ENCODE data around the gene KRT12. TPM values are rescaled to one million over a fixed set of nuclear protein-coding genes. Genes with fewer than 3 reads are reported as not detected.
"Not testable (repeated sequence)": the region's sequence is repeated elsewhere in the genome, so short reads cannot be mapped to it uniquely, and the experiment has no call there.

Gene KRT12
- total RNA-seq, 2 experiments from 2014 or later: not detected

DNA sequence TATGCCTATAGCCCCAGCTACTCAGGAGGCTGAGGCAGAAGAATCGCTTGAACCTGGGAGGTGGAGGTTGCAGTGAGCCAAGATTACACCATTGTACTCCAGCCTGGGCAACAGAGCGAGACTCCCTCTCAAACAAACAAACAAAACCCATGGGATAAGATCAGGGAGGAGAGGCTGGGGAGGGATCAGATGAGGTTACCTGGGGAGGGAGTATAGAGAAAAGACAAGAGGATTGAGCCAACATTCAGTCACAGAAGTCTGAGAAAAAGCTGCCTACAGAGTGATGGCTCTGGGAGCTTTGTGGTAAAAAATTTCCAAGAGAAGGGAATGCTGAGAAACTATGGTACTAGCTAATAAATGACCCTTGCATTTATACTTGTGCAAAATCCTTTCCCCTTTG, 8.4 kb downstream of the KRT12 start:
- H3K4me3 Mint-ChIP-seq; H3K9me3 Mint-ChIP-seq (ENCODE audit: low read depth); H3K27me3 Mint-ChIP-seq; POLR2A ChIA-PET; H3K36me3 Mint-ChIP-seq (ENCODE audit: low read depth); ATAC-seq; DNase-seq; H3K27ac Mint-ChIP-seq; H3K4me1 Mint-ChIP-seq: not testable (repeated sequence)
- intact Hi-C loops (cut with DNase I, micrococcal nuclease): loop anchor here in 1 of 2 experiments (5.0 kb wide), 2 partner anchors 464 to 789 kb away; no protein-coding TSS in a partner anchor
- CTCF ChIA-PET: interaction anchor here (2.7 kb wide), 1 partner anchor 690 kb away, joined by 8 read pairs; no protein-coding TSS in a partner anchor

DNA sequence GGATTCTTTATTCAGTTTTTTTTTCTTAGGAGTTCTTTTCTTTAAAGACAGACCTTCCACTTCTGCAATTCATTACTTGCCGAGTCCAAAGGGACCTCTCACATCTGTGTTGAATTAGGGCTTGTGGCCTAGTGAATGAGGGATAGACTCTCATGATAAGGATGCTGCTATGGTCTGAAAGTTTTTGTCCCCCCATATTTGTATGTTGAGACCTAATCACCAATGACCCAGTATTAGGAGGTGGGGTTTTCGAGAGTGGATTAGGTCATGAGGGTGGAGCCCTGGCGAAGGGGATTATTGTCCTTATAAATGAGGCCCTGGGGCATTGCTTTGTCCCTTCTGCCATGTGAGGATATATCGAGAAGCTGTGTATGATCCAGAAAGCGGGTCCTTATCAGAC, 9.5 kb downstream of the KRT12 start:
- no peak overlapping the region for H3K4me3 Mint-ChIP-seq
- ATAC-seq (no peak), DNase-seq (no peak)
- ChIA-PET POLR2A (no interaction called here), CTCF (interaction anchor here (0.5 to 2.5 kb wide), 10 partner anchors 10 to 805 kb away, joined by 3 to 15 read pairs (median 4); partner anchors contain the start of gene KRT12)
- H3K27me3 Mint-ChIP-seq: peaks cover 14% of the 10 kb centered on the region
- no peaks in the 10 kb centered on the region for H3K36me3 Mint-ChIP-seq (ENCODE audit: low read depth)
- no peaks in the 10 kb centered on the region for H3K4me1 Mint-ChIP-seq
- intact Hi-C loops (cut with DNase I, micrococcal nuclease): loop anchor here (1.0 to 5.0 kb wide), 4 partner anchors 465 to 805 kb away; no protein-coding TSS in a partner anchor
- H3K27ac Mint-ChIP-seq: no peak overlapping the region
- H3K9me3 Mint-ChIP-seq (ENCODE audit: low read depth): no peaks in the 10 kb centered on the region

DNA sequence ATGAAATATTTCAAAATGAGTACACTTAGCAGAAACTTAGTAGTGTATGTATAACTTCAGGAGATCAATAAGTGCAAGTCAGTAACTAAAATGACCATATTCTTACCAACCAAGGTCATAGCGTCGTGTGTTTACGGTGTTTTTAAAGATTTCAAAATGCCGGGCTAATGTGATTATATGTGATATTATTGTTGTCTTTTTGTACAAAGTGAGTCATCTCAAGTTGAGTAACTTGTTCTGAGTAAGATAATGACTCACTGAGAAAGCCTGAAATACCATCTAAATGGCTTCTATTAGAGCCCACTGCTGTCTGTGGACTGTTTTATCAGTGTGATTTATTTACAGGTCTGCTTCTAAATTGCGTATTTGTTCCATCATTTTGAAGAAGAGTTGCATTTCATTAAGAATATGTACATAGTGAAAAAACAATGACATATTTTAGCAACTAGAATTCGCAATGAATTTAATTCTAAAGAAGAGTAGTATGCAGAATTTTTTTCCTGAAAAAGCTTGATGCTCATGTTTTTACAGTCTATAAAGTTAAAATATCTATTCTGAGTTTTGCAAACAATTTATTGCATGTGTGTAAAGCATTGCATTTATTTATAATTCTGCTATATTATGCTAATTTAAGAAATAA, 12.7 kb downstream of the KRT12 start:
- H3K27ac Mint-ChIP-seq: no peak overlapping the region
- ATAC-seq: peak; percentile 44
- no peak for DNase-seq
- peaks cover 17% of the 10 kb centered on the region for H3K27me3 Mint-ChIP-seq
- H3K4me1 Mint-ChIP-seq: no peaks in the 10 kb centered on the region
- H3K36me3 Mint-ChIP-seq (ENCODE audit: low read depth): no peaks in the 10 kb centered on the region
- ChIA-PET CTCF (interaction anchor here (0.7 to 0.9 kb wide), 2 partner anchors 26 to 36 kb away, joined by 4 to 5 read pairs; no protein-coding TSS in a partner anchor), POLR2A (no interaction called here)
- intact Hi-C loops (cut with DNase I, micrococcal nuclease): no loop called here
- no peaks in the 10 kb centered on the region for H3K9me3 Mint-ChIP-seq (ENCODE audit: low read depth)
- no peak overlapping the region for H3K4me3 Mint-ChIP-seq

DNA sequence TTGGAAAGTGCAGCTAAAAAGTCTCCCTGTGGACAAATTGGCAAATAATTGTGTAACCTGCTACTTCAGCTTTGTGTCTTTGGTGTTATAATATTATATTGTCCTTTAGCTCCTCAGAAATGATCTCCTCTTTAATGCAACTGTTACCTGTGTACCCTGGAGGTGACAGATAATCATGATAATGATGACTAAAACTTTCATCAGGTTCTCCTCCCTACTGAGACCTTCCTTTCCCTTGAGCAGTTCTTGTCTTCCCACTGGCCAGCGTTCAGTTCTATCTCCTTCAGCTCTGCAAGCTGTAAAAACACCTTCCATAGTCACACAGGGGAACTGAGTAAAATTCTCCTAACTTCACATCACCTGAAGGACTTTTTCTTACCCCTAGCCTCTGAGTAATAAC, 14.7 kb downstream of the KRT12 start:
- ChIA-PET POLR2A (no interaction called here), CTCF (interaction anchor here (1.0 to 1.7 kb wide), 4 partner anchors 8 to 810 kb away, joined by 3 to 7 read pairs (median 6); no protein-coding TSS in a partner anchor)
- H3K27ac Mint-ChIP-seq: no peak overlapping the region
- no peak overlapping the region for H3K4me3 Mint-ChIP-seq
- H3K36me3 Mint-ChIP-seq (ENCODE audit: low read depth): no peaks in the 10 kb centered on the region
- no peak for DNase-seq
- intact Hi-C loops (cut with DNase I, micrococcal nuclease): no loop called here
- no peaks in the 10 kb centered on the region for H3K9me3 Mint-ChIP-seq (ENCODE audit: low read depth)
- no peaks in the 10 kb centered on the region for H3K4me1 Mint-ChIP-seq
- peaks cover 19% of the 10 kb centered on the region for H3K27me3 Mint-ChIP-seq
- no peak for ATAC-seq

DNA sequence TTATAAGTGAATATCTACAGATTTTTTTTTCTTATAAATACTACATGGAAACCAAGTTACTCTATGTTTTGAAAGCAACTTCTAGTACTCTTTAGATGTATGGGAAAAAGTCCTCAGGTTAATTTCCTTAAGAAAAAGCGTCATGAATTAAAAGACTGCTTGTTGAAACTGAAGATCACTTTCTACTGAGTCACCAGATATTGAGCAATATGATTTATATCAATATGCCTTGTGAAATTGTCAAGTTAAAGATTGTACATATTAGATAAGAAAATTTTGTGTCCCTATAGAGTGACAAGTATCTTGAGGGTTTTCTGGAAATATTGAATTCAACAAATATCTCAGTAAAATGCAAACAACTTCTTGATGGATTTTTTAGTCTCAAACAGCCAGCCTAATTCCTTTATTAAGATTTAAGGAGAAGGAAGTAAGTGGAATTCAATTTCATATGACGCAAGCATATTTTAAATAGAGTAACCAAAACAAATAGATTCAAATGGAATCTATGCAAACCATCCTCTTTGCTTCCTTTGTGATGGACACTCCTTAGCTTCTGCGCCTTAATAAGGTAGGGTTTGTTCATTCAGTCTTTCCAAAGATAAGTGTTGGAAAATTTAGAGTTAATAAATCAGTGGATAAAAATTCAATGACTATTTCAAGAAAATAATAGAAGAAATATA, 16.6 kb downstream of the KRT12 start:
- Mint-ChIP-seq H3K9me3 (ENCODE audit: low read depth) (no peaks in the 10 kb centered on the region), H3K4me1 (no peaks in the 10 kb centered on the region), H3K4me3 (no peak overlapping the region), H3K36me3 (ENCODE audit: low read depth) (no peaks in the 10 kb centered on the region), H3K27me3 (peaks cover 20% of the 10 kb centered on the region), H3K27ac (no peak overlapping the region)
- DNase-seq (no peak), ATAC-seq (no peak)
- POLR2A ChIA-PET: no interaction called here
- CTCF ChIA-PET: no interaction called here
- intact Hi-C loops (cut with DNase I, micrococcal nuclease): no loop called here

DNA sequence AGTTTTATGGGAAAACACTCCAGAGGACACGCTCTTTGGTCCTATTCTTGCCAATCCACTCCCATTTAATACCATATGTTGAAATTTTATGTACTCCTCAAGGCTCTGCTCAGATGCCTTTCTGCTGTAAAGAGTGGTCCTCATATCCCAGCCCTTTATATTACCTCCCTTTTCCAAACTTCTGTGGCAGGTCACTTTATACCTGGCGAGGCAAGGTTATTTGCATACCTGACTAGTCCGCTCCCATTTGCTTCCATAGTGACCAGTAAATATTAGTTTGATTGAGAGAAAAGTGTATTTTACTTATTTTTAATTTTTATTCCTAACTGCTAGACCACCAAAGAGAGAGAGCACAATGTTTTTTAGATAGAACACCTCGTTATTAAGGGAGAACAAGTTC, 17.3 kb downstream of the KRT12 start:
- intact Hi-C loops (cut with DNase I, micrococcal nuclease): no loop called here
- H3K9me3 Mint-ChIP-seq (ENCODE audit: low read depth): no peaks in the 10 kb centered on the region
- POLR2A ChIA-PET: no interaction called here
- CTCF ChIA-PET: interaction anchor here (0.6 to 1.7 kb wide), 3 partner anchors 10 to 376 kb away, joined by 3 to 4 read pairs (median 3); no protein-coding TSS in a partner anchor
- no peaks in the 10 kb centered on the region for H3K36me3 Mint-ChIP-seq (ENCODE audit: low read depth)
- H3K27ac Mint-ChIP-seq: no peak overlapping the region
- no peak for ATAC-seq
- H3K27me3 Mint-ChIP-seq: peaks cover 24% of the 10 kb centered on the region
- no peaks in the 10 kb centered on the region for H3K4me1 Mint-ChIP-seq
- no peak for DNase-seq
- H3K4me3 Mint-ChIP-seq: no peak overlapping the region

DNA sequence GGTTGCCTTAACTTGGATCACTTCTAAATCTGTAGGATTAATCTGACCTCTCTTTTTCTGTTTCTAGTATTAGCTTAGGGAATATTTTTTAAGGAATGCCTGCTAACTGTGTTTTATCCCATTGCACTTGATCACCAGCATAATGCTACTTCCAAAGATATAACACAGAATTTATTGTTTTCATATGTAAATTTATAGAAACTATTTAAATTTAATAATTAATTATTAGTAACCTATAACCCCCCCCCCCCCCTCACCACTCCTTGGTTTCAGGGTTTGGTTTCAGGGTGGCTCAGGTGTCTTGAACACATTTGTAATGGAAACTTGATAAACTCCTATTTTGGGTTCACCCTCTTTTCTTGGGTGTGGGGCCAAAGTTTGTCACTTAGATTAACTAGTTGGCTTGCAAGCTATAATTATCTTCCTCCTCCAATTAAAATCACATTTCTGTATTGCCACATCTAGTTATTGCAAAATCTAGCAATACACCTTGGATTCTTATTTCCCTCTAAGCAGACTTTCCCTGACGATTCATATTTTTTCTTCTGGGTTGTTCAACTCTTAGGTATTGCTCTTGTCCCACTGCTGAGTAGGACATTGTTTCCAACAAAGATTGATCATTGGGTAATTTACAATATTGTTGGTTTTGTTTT, 18.3 kb downstream of the KRT12 start:
- Mint-ChIP-seq H3K27ac (no peak overlapping the region), H3K9me3 (ENCODE audit: low read depth) (no peaks in the 10 kb centered on the region), H3K36me3 (ENCODE audit: low read depth) (no peaks in the 10 kb centered on the region), H3K4me3 (no peak overlapping the region), H3K4me1 (no peaks in the 10 kb centered on the region), H3K27me3 (peaks cover 28% of the 10 kb centered on the region)
- DNase-seq (no peak), ATAC-seq (no peak)
- ChIA-PET POLR2A (no interaction called here), CTCF (interaction anchor here (0.5 to 1.7 kb wide), 3 partner anchors 11 to 556 kb away, joined by 3 to 4 read pairs (median 3); no protein-coding TSS in a partner anchor)
- intact Hi-C loops (cut with DNase I, micrococcal nuclease): no loop called here

DNA sequence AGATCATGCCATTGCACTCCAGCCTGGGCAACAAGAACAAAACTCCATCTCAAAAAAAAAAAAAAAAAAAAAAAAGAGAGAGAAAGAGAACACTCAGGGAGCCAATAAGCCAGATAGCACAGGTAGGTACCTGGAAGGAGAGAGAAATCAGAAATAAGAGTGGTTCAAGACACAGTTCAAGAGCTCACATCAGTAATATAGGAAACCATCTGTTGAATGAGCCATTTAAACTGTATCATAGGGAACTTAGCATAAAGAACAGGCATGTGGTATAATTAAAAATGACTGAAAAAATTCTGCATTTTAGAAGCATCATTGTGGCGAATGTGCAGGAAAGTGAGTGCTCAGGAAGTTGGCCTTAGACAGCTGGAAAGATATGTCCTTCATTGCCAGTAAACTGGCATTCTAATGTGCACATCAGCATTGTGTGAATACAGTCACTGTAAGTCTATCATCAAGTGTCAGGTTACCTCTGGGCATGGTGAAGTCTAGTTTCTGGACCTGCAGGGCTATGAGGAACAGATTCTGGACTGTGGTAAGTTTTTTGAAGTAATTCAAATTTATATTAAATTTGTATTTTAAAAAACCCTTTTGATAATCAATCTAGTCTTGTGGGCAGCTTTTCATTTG, 20.4 kb downstream of the KRT12 start:
- Mint-ChIP-seq H3K36me3 (ENCODE audit: low read depth) (no peaks in the 10 kb centered on the region), H3K4me3 (no peak overlapping the region), H3K27me3 (peaks cover 25% of the 10 kb centered on the region), H3K4me1 (no peaks in the 10 kb centered on the region), H3K27ac (no peak overlapping the region), H3K9me3 (ENCODE audit: low read depth) (no peaks in the 10 kb centered on the region)
- ChIA-PET POLR2A (no interaction called here), CTCF (interaction anchor here (1.0 kb wide), 1 partner anchor 13 kb away, joined by 5 read pairs; no protein-coding TSS in a partner anchor)
- DNase-seq (no peak), ATAC-seq (no peak)
- intact Hi-C loops (cut with DNase I, micrococcal nuclease): no loop called here

DNA sequence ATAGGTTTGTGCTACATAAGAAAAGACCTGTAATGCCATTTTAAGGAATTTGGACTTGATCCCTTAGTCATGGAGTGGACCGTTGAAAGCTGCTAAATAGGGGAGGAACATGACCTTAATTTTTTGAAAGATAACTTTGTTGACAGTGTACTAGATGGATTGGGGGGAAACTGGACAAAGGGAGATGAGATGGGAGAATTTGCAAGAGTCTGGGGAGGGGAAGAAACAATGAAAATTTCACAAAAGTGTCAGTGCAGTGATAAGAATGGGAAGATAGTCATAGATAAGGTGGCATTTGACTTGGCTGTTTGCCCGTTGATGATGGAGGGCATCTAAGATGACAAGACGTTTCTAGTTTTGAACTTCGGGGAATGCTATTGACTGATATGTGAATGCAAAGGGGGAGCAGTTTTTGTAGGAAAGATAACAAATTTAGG, 22.3 kb downstream of the KRT12 start:
- intact Hi-C loops (cut with DNase I, micrococcal nuclease): no loop called here
- no peaks in the 10 kb centered on the region for H3K4me1 Mint-ChIP-seq
- no peak overlapping the region for H3K4me3 Mint-ChIP-seq
- CTCF ChIA-PET: interaction anchor here (0.8 to 1.1 kb wide), 2 partner anchors 11 to 39 kb away, joined by 3 to 4 read pairs; no protein-coding TSS in a partner anchor
- DNase-seq: no peak
- no peak for ATAC-seq
- no peaks in the 10 kb centered on the region for H3K36me3 Mint-ChIP-seq (ENCODE audit: low read depth)
- POLR2A ChIA-PET: no interaction called here
- H3K27me3 Mint-ChIP-seq: peaks cover 23% of the 10 kb centered on the region
- no peak overlapping the region for H3K27ac Mint-ChIP-seq
- no peaks in the 10 kb centered on the region for H3K9me3 Mint-ChIP-seq (ENCODE audit: low read depth)

DNA sequence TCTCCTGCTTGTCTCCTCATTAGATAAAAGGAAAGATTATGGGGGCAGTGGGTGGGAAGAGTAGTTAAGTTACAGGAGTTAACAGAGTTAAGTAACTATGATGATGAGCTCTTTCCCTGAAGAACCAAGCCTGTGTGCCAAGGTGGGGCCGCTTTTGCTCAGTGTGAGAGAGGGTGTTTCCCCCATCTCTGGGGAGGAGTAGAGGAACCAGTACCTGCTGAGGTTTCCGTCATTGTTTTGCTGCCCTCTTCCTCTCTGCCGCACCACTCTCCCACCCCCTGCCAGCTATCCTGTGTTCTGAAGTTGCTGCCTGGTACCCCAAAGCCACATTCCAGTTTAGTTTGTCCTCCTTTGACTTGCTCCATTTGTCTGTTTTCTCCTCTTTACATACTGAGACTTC, 23.8 kb downstream of the KRT12 start:
- Mint-ChIP-seq H3K4me3 (no peak overlapping the region), H3K27me3 (peaks cover 22% of the 10 kb centered on the region), H3K36me3 (ENCODE audit: low read depth) (no peaks in the 10 kb centered on the region), H3K4me1 (no peaks in the 10 kb centered on the region), H3K9me3 (ENCODE audit: low read depth) (no peaks in the 10 kb centered on the region), H3K27ac (no peak overlapping the region)
- intact Hi-C loops (cut with DNase I, micrococcal nuclease): no loop called here
- ATAC-seq (no peak), DNase-seq (no peak)
- CTCF ChIA-PET: interaction anchor here (1.1 to 1.7 kb wide), 4 partner anchors 8 to 14 kb away, joined by 4 to 5 read pairs (median 4); no protein-coding TSS in a partner anchor
- POLR2A ChIA-PET: no interaction called here

DNA sequence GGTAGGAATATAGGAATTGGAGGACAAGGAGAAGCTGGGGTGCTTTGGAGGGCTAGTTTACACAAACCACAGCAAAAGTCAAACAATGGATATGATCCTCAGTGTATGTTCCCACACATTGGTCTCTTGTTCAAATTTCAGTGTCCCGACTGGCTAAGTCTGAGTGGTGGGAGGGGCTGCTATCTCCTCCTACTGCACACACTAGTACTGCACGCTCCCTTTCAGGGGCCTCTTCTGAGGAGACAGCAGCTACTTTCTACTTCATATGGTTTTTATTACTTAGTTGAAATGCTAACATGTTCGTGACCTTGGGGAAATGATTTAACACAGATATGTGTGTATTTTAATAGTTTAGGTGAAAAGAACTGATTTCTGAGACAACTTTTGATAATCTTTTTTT, 25.8 kb downstream of the KRT12 start:
- POLR2A ChIA-PET: interaction anchor here (0.5 kb wide), 1 partner anchor 820 kb away, joined by 4 read pairs; no protein-coding TSS in a partner anchor
- Mint-ChIP-seq H3K4me1 (no peaks in the 10 kb centered on the region), H3K27ac (no peak overlapping the region), H3K36me3 (ENCODE audit: low read depth) (no peaks in the 10 kb centered on the region), H3K9me3 (ENCODE audit: low read depth) (no peaks in the 10 kb centered on the region), H3K27me3 (peaks cover 20% of the 10 kb centered on the region), H3K4me3 (no peak overlapping the region)
- intact Hi-C loops (cut with DNase I, micrococcal nuclease): no loop called here
- CTCF ChIA-PET: interaction anchor here (0.6 kb wide), 1 partner anchor 16 kb away, joined by 3 read pairs; no protein-coding TSS in a partner anchor
- DNase-seq: no peak
- no peak for ATAC-seq

All from activated CD4-positive, alpha-beta T cell treated with anti-CD3 and anti-CD28 coated beads for 36 hours (primary cell).